ENCODE measurements around the gene JADE1. TPM values are rescaled to one million over a fixed set of nuclear protein-coding genes. Genes with fewer than 3 reads are reported as not detected.

JADE1 gene
- total and polyA plus RNA-seq, 4 donors, result 5.0 to 17.6 (median 10.5) TPM

GRCh38 chr4:128782076-128782715 is 27.3 kb upstream of the JADE1 start:
- no peaks in the 10 kb centered on the region for H3K9me3 ChIP-seq (ENCODE audit: control insufficient read depth in 4 of 4, low read length in 3 of 4)
- TF ChIP-seq HNF4G (IDR thresholded peaks at IDR 0.05) (no peak), YY1 (IDR thresholded peaks at IDR 0.05) (peak; percentile 55), ZBTB33 (IDR thresholded peaks at IDR 0.05) (no peak), CTCF (IDR thresholded peaks at IDR 0.05; ENCODE audit: low read depth, low read length, missing input control) (peak; percentile 65), FOXA1 (IDR thresholded peaks at IDR 0.05) (no peak), TAF1 (conservative IDR thresholded peaks at IDR 0.05) (no peak), REST (IDR thresholded peaks at IDR 0.05) (no peak), NR2F2 (IDR thresholded peaks at IDR 0.05) (no peak), JUND (IDR thresholded peaks at IDR 0.05) (no peak), GABPA (IDR thresholded peaks at IDR 0.05 in 1 of 2, conservative IDR thresholded peaks at IDR 0.05 in 1 of 2) (no peak), RAD21 (IDR thresholded peaks at IDR 0.05) (peak; percentile 90 to 92), FOXA2 (IDR thresholded peaks at IDR 0.05) (no peak), SP1 (IDR thresholded peaks at IDR 0.05) (no peak), RXRA (IDR thresholded peaks at IDR 0.05) (no peak), HNF4A (conservative IDR thresholded peaks at IDR 0.05) (peak in 1 of 2 donors; percentile 11), EGR1 (IDR thresholded peaks at IDR 0.05; ENCODE audit: low read depth in 2 of 2) (no peak)
- TF ChIP-seq, protein P1, sequence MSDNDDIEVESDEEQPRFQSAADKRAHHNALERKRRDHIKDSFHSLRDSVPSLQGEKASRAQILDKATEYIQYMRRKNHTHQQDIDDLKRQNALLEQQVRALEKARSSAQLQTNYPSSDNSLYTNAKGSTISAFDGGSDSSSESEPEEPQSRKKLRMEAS (IDR thresholded peaks at IDR 0.05), result no peak
- TF ChIP-seq, protein P2, sequence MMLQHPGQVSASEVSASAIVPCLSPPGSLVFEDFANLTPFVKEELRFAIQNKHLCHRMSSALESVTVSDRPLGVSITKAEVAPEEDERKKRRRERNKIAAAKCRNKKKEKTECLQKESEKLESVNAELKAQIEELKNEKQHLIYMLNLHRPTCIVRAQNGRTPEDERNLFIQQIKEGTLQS (IDR thresholded peaks at IDR 0.05), result no peak
- no peaks in the 10 kb centered on the region for H3K27me3 ChIP-seq (ENCODE audit: control insufficient read depth in 4 of 4, insufficient read depth in 4 of 4, low read length in 3 of 4)
- no peak overlapping the region for H3K27ac ChIP-seq (ENCODE audit: low read depth in 1 of 2, low read length in 2 of 2)
- H3K4me1 ChIP-seq (ENCODE audit: control insufficient read depth in 4 of 4, insufficient read depth in 4 of 4, low read length in 3 of 4), result peaks cover 0 to 7% (median 3%) of the 10 kb centered on the region in 4 donors
- no peaks in the 10 kb centered on the region for H3K36me3 ChIP-seq (ENCODE audit: control insufficient read depth in 4 of 4, insufficient read depth in 3 of 4, low read depth in 1 of 4, low read length in 3 of 4)
- 49% methylated on average over 3 of the region's 3 CpGs for WGBS
- H3K4me3 ChIP-seq (ENCODE audit: low read depth in 1 of 3, low read length in 3 of 3), result no peak overlapping the region
- no peak for DNase-seq (ENCODE audit: low spot score)
- H3K9ac ChIP-seq (ENCODE audit: low read depth in 1 of 2, low read length in 2 of 2), result no peak overlapping the region
